Measurements from ENCODE around the gene SORCS1.

DNA sequence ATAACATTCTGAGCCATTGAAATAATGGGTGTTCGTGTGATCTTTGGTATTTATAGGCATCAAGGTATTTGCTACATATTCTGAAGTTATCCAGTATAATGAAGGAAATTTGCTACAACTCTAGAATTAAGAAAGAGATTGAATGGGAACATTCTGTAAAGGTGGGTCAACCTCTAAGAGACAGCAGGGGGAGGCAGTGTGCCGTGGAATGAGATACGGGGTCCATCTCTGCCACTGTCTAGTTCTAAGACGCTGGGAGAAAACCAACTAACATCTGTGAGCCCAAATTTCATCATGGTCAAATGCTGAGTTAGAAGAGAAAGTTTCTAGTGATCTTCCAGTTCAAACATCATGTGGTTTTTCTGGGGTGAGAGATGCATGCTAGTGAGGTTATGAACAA lies 368.9 kb downstream of the SORCS1 start:
- TF ChIP-seq EZH2 (IDR thresholded peaks at IDR 0.05; ENCODE audit: insufficient read depth, poor library complexity, severe bottlenecking), result no peak
- no peak for TF ChIP-seq EZH2phosphoT487 (IDR thresholded peaks at IDR 0.05; ENCODE audit: insufficient read depth, low read depth)

Measured in GM23248 (cell line).